Naive thymus-derived CD4-positive, alpha-beta T cell (primary cell): ENCODE results near the gene CMYA5. TPM values are rescaled to one million over a fixed set of nuclear protein-coding genes. Genes with fewer than 3 reads are reported as not detected.
A peak's percentile ranks its signal among the peaks of the same experiment; 100 is the strongest.
"Not testable (repeated sequence)": the region's sequence is repeated elsewhere in the genome, so short reads cannot be mapped to it uniquely, and the experiment has no call there.

ENCODE experiments used
- ATAC-seq: fragments of 150-1000 bp; cut with Tn5 transposase; 2 replicates; pipeline ENCODE4 v1.10.0; 2021; ENCODE audit warnings: mild to moderate bottlenecking, moderate library complexity
- CTCF ChIA-PET: fragments of 350-600 bp; sonication (Branson Sonifier 250); formaldehyde crosslinking; loops from one replicate; lab custom pipeline; 2021; ENCODE audit warnings: antibody characterized with exemption; lab: Charles Lee
- POLR2A ChIA-PET: fragments of 350-600 bp; sonication (Branson Sonifier 250); formaldehyde crosslinking; loops from one replicate; lab custom pipeline; 2021; ENCODE audit warnings: antibody characterized with exemption, inconsistent platforms; lab: Charles Lee
- DNase-seq, 9 donors: peaks; one replicate each; pipeline versions ENCODE4 v3.0.0 to v3.0.0-alpha.2; 2020 to 2022; ENCODE audit warnings: mixed read lengths in 1 of 9
- H3K27ac ChIP-seq: one replicate; pipeline ENCODE4 v1.7.0; 2013; ENCODE audit warnings: mild to moderate bottlenecking, low read depth, low read length, moderate library complexity
- H3K27me3 ChIP-seq, 2 donors: one replicate each; pipeline ENCODE4 v1.7.0; 2013; ENCODE audit warnings: low read length in 2 of 2, mild to moderate bottlenecking in 2 of 2, moderate library complexity in 2 of 2; ENCODE audit not compliant: control insufficient read depth in 2 of 2, insufficient read depth in 2 of 2
- H3K36me3 ChIP-seq, 3 experiments: 1 replicate in 2 of 3; 2 replicates in 1 of 3; pipeline ENCODE4 v1.7.0; 2013; ENCODE audit warnings: low read length in 3 of 3, mild to moderate bottlenecking in 3 of 3, moderate library complexity in 1 of 3; ENCODE audit not compliant: insufficient read depth in 3 of 3, control insufficient read depth in 2 of 3
- H3K4me1 ChIP-seq, 2 donors: one replicate each; pipeline ENCODE4 v1.7.0; 2013; ENCODE audit warnings: low read length in 2 of 2, mild to moderate bottlenecking in 2 of 2, moderate library complexity in 1 of 2; ENCODE audit not compliant: control insufficient read depth in 2 of 2, insufficient read depth in 2 of 2
- H3K4me3 ChIP-seq: 2 replicates; pipeline ENCODE4 v1.7.0; 2013; ENCODE audit warnings: mild to moderate bottlenecking, low read length
- H3K9me3 ChIP-seq, 3 experiments: 1 replicate in 2 of 3; 2 replicates in 1 of 3; pipeline ENCODE4 v1.7.0; 2013; ENCODE audit warnings: low read length in 3 of 3; ENCODE audit not compliant: control insufficient read depth in 2 of 3
- H3K27ac Mint-ChIP-seq, 9 donors: one replicate each; pipeline ENCODE4 v1.8.0; 2020 to 2022; ENCODE audit warnings: mixed read lengths in 9 of 9, mild to moderate bottlenecking in 8 of 9, moderate library complexity in 5 of 9, inconsistent platforms in 2 of 9
- H3K27me3 Mint-ChIP-seq, 5 donors: one replicate each; pipeline ENCODE4 v1.8.0; 2021 to 2022; ENCODE audit warnings: mixed read lengths in 5 of 5, mild to moderate bottlenecking in 1 of 5
- H3K36me3 Mint-ChIP-seq, 5 donors: one replicate each; pipeline ENCODE4 v1.8.0; 2020 to 2022; ENCODE audit warnings: mixed read lengths in 5 of 5, mild to moderate bottlenecking in 3 of 5, inconsistent platforms in 1 of 5
- H3K4me1 Mint-ChIP-seq, 7 donors: one replicate each; pipeline ENCODE4 v1.8.0; 2020 to 2022; ENCODE audit warnings: mixed read lengths in 7 of 7, mild to moderate bottlenecking in 3 of 7, inconsistent platforms in 1 of 7
- H3K4me3 Mint-ChIP-seq, 10 donors: one replicate each; pipeline ENCODE4 v1.8.0; 2020 to 2022; ENCODE audit warnings: mild to moderate bottlenecking in 10 of 10, mixed read lengths in 10 of 10, moderate library complexity in 6 of 10, inconsistent platforms in 2 of 10
- H3K9me3 Mint-ChIP-seq, 11 donors: one replicate each; pipeline ENCODE4 v1.8.0; 2020 to 2022; ENCODE audit warnings: mixed read lengths in 11 of 11, mild to moderate bottlenecking in 4 of 11, inconsistent platforms in 1 of 11, moderate library complexity in 1 of 11
- intact Hi-C, 2 donors: fragments of 100-400 bp; cut with micrococcal nuclease; formaldehyde crosslinking; loops; one replicate each; pipeline ENCODE4 v1.15.1; 2023
- polyA plus RNA-seq, 2 donors: library from polyadenylated mRNA; unstranded; fragments of 300-500 nt; fragmentation: Illumina TruSeq; gene quantifications; one replicate each; pipeline ENCODE4 v1.2.3, GENCODE V29; 2021
- total RNA-seq, 6 experiments: library from RNA in 5 of 6; stranded (reverse) in 5 of 6; gene quantifications; 1 replicate in 5 of 6; 2 replicates in 1 of 6; pipeline ENCODE4 v1.2.3 and lab custom pipeline; 2021 to 2026

The CMYA5 gene
- total and polyA plus RNA-seq, 7 experiments from 2014 or later = 0.08 to 0.27 (median 0.14) TPM; not detected in 1

GRCh38 chr5:79706317-79706716 is 16.7 kb downstream of the CMYA5 start:
- CTCF ChIA-PET, H3K4me1 Mint-ChIP-seq, H3K36me3 Mint-ChIP-seq, intact Hi-C loops, H3K27me3 ChIP-seq, H3K27me3 Mint-ChIP-seq, H3K27ac Mint-ChIP-seq, ATAC-seq, H3K27ac ChIP-seq, H3K9me3 ChIP-seq, H3K9me3 Mint-ChIP-seq, DNase-seq, H3K4me3 Mint-ChIP-seq, H3K36me3 ChIP-seq, POLR2A ChIA-PET, H3K4me3 ChIP-seq, H3K4me1 ChIP-seq: not testable (repeated sequence)

- ATAC-seq (no peak), DNase-seq (no peak)
- Mint-ChIP-seq H3K4me1 (peaks cover 0 to 6% (median 2%) of the 10 kb centered on the region in 7 donors), H3K9me3 (peaks cover 0 to 7% (median 2%) of the 10 kb centered on the region in 11 donors), H3K36me3 (no peaks in the 10 kb centered on the region), H3K27me3 (peaks cover 0 to 3% (median 0%) of the 10 kb centered on the region in 5 donors), H3K27ac (no peak overlapping the region), H3K4me3 (no peak overlapping the region)
- Histone ChIP-seq H3K27me3 (no peaks in the 10 kb centered on the region), H3K4me3 (no peak overlapping the region), H3K4me1 (no peaks in the 10 kb centered on the region), H3K9me3 (no peaks in the 10 kb centered on the region), H3K36me3 (no peaks in the 10 kb centered on the region), H3K27ac (no peak overlapping the region)
- intact Hi-C loops = no loop called here
- POLR2A ChIA-PET = no interaction called here
- CTCF ChIA-PET = no interaction called here
Measured at GRCh38 chr5:79707535-79707934, 17.9 kb downstream of the CMYA5 start.

GRCh38 chr5:79712741-79713140 is 23.1 kb downstream of the CMYA5 start:
- Mint-ChIP-seq H3K4me3 (no peak overlapping the region), H3K4me1 (no peaks in the 10 kb centered on the region), H3K9me3 (peaks cover 0 to 2% (median 0%) of the 10 kb centered on the region in 11 donors), H3K27me3 (peaks cover 0 to 3% (median 0%) of the 10 kb centered on the region in 5 donors), H3K36me3 (no peaks in the 10 kb centered on the region), H3K27ac (peak overlapping the region in 1 of 9 donors; percentile 62)
- POLR2A ChIA-PET = no interaction called here
- no peaks in the 10 kb centered on the region for H3K4me1 ChIP-seq
- H3K4me3 ChIP-seq = no peak overlapping the region
- ATAC-seq = no peak
- CTCF ChIA-PET = no interaction called here
- intact Hi-C loops = no loop called here
- no peak overlapping the region for H3K27ac ChIP-seq
- H3K27me3 ChIP-seq = no peaks in the 10 kb centered on the region
- H3K36me3 ChIP-seq = no peaks in the 10 kb centered on the region
- H3K9me3 ChIP-seq = no peaks in the 10 kb centered on the region
- no peak for DNase-seq

GRCh38 chr5:79713727-79714126 is 24.1 kb downstream of the CMYA5 start:
- H3K36me3 Mint-ChIP-seq = no peaks in the 10 kb centered on the region

GRCh38 chr5:79716839-79717238 is 27.2 kb downstream of the CMYA5 start:
- DNase-seq = no peak
- Mint-ChIP-seq H3K4me1 (no peaks in the 10 kb centered on the region), H3K36me3 (peaks cover 0 to 8% (median 3%) of the 10 kb centered on the region in 5 donors), H3K4me3 (no peak overlapping the region), H3K27me3 (peaks cover 0 to 13% (median 0%) of the 10 kb centered on the region in 5 donors), H3K27ac (no peak overlapping the region), H3K9me3 (peaks cover 3 to 25% (median 13%) of the 10 kb centered on the region in 11 donors)
- H3K9me3 ChIP-seq = peaks cover 0 to 14% (median 0%) of the 10 kb centered on the region in 3 experiments
- POLR2A ChIA-PET = no interaction called here
- intact Hi-C loops = loop anchor here in 1 of 2 donors (2.0 kb wide), 1 partner anchor 20 kb away; no protein-coding TSS in a partner anchor
- no peaks in the 10 kb centered on the region for H3K4me1 ChIP-seq
- no peaks in the 10 kb centered on the region for H3K27me3 ChIP-seq
- H3K27ac ChIP-seq = no peak overlapping the region
- no peaks in the 10 kb centered on the region for H3K36me3 ChIP-seq
- no peak overlapping the region for H3K4me3 ChIP-seq
- CTCF ChIA-PET = no interaction called here
- ATAC-seq = no peak

More at GRCh38 chr5:79713727-79714126, 24.1 kb downstream of the CMYA5 start:
- ChIA-PET POLR2A (no interaction called here), CTCF (no interaction called here)
- Histone ChIP-seq H3K27me3 (no peaks in the 10 kb centered on the region), H3K9me3 (no peaks in the 10 kb centered on the region), H3K4me1 (no peaks in the 10 kb centered on the region), H3K4me3 (no peak overlapping the region), H3K27ac (no peak overlapping the region), H3K36me3 (no peaks in the 10 kb centered on the region)
- H3K4me3 Mint-ChIP-seq = no peak overlapping the region
- peaks cover 0 to 2% (median 0%) of the 10 kb centered on the region in 11 donors for H3K9me3 Mint-ChIP-seq
- intact Hi-C loops = no loop called here
- H3K4me1 Mint-ChIP-seq = no peaks in the 10 kb centered on the region
- peaks cover 0 to 3% (median 0%) of the 10 kb centered on the region in 5 donors for H3K27me3 Mint-ChIP-seq
- DNase-seq = no peak
- no peak overlapping the region for H3K27ac Mint-ChIP-seq
- ATAC-seq = no peak

- Mint-ChIP-seq H3K4me3 (no peak overlapping the region), H3K36me3 (peaks cover 0 to 8% (median 3%) of the 10 kb centered on the region in 5 donors), H3K27me3 (peaks cover 0 to 10% (median 0%) of the 10 kb centered on the region in 5 donors), H3K4me1 (no peaks in the 10 kb centered on the region), H3K27ac (no peak overlapping the region), H3K9me3 (peaks cover 3 to 25% (median 13%) of the 10 kb centered on the region in 11 donors)
- no peak for ATAC-seq
- ChIA-PET CTCF (no interaction called here), POLR2A (no interaction called here)
- Histone ChIP-seq H3K27me3 (no peaks in the 10 kb centered on the region), H3K9me3 (peaks cover 0 to 14% (median 0%) of the 10 kb centered on the region in 3 experiments), H3K36me3 (no peaks in the 10 kb centered on the region), H3K4me1 (no peaks in the 10 kb centered on the region), H3K27ac (no peak overlapping the region), H3K4me3 (no peak overlapping the region)
- intact Hi-C loops = no loop called here
- DNase-seq = no peak
Measured at GRCh38 chr5:79720096-79720495, 30.5 kb downstream of the CMYA5 start.
